Measurements from ENCODE around the gene ACE.

The ACE gene

GRCh38 chr17:63492940-63493339, 16.1 kb downstream of the ACE start:
- no peak for DNase-seq

DNA sequence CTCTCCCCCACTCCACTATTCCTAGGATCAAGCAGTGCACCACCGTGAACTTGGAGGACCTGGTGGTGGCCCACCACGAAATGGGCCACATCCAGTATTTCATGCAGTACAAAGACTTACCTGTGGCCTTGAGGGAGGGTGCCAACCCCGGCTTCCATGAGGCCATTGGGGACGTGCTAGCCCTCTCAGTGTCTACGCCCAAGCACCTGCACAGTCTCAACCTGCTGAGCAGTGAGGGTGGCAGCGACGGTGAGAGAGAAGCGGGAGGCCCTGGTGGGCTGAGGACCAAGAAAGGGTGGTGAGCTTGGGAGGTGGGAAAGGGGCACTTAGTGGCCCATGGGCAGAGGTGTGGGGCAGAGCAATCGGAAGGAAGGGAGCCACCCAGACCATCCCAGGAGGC, 16.6 kb downstream of the ACE start:
- DNase-seq: no peak

- no peak for DNase-seq
Observed at GRCh38 chr17:63494300-63494928, 17.6 kb downstream of the ACE start.

DNA sequence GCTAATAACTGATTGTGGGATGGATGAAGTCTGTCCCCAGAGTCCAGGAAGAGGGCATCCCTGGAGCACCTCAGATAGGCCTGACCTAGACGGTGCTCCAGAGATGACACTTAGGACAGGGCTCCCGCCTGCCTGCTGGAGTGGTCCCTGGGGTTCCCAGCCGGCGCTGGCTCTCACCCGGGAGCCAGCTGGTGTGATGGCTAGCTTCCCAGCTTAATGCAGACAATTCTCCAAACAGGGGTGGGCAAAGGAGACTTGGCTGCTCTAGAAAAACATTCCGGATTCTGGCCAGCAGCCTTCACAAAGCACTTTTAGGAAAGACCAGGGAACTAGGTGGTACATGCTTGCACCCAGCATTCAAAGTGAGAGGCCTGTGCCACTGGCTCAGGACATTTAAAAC, 18.6 kb downstream of the ACE start:
- no peak for DNase-seq

DNA sequence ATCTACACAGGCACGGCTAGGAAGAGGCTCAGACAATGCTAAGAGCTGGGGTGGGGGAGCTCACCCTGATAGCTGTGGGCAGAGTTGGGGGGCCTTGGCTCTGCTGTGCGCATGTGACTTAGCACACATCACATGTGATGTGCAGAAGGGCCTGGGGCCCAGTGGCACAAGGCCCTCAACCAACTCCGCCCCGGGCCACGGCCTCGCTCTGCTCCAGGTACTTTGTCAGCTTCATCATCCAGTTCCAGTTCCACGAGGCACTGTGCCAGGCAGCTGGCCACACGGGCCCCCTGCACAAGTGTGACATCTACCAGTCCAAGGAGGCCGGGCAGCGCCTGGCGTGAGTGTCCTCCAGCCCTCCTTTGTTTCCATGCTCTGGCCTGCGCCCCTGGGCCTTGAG, 19.3 kb downstream of the ACE start:
- no peak for DNase-seq

DNA sequence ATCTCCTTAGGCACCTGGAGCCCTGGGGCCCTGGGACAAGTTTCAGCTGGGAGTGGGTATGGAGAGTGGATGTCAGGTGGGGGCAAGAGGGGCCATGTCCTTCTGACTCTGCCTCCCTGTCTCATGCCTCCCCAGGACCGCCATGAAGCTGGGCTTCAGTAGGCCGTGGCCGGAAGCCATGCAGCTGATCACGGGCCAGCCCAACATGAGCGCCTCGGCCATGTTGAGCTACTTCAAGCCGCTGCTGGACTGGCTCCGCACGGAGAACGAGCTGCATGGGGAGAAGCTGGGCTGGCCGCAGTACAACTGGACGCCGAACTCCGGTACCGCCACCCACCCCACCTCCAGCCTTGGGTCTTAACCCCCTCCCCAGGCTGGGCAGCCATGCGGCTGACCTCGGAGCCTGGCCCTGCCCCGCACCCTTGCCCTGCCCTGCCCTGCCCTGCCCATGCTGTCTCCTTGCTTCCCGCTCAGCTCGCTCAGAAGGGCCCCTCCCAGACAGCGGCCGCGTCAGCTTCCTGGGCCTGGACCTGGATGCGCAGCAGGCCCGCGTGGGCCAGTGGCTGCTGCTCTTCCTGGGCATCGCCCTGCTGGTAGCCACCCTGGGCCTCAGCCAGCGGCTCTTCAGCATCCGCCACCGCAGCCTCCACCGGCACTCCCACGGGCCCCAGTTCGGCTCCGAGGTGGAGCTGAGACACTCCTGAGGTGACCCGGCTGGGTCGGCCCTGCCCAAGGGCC, 20.0 kb downstream of the ACE start:
- DNase-seq: no peak

- DNase-seq: no peak
Observed at GRCh38 chr17:63497708-63498483, 21.0 kb downstream of the ACE start.

- DNase-seq: no peak
Observed at GRCh38 chr17:63498626-63499195, 21.9 kb downstream of the ACE start.

DNA sequence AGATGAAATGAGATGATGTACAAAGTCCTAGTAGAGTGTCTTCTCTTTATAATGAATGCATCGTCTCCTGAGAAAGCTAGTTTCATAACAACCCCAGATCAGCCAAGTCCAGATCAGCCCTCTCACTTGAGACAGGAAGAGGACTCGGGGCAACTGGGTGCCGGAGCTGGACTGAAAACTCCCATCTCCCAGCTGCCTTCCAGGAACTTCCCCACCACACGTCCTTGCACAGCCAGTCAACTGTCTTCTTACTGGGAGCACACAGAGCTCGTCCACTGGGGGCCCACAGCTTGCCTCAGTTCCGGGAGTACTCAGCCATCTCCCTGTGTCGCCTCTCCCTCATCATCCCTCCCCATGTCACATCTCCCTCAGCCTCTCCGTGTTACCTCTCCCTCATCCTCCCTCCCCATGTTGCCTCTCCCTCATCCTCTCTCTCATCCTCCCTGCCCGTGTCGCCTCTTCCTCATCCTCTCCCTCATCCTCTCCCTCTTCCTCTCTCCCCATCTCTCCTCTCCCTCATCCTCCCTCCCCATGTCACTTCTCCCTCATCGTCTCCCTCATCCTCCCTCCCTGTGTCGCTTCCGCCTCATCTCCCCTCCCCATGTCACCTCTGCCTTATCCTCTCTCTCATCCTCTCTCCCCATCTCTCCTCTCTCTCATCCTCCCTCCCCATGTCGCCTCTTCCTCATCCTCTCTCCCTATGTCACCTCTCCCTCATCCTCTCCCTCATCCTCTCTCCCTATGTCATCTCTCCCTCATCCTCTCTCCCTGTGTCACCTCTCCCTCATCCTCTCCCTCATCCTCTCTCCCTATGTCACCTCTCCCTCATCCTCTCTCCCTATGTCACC, 23.9 kb downstream of the ACE start:
- no peak for DNase-seq

- no peak for DNase-seq
Observed at GRCh38 chr17:63503341-63503705, 26.5 kb downstream of the ACE start.

- DNase-seq: no peak
Observed at GRCh38 chr17:63504261-63504660, 27.4 kb downstream of the ACE start.

DNA sequence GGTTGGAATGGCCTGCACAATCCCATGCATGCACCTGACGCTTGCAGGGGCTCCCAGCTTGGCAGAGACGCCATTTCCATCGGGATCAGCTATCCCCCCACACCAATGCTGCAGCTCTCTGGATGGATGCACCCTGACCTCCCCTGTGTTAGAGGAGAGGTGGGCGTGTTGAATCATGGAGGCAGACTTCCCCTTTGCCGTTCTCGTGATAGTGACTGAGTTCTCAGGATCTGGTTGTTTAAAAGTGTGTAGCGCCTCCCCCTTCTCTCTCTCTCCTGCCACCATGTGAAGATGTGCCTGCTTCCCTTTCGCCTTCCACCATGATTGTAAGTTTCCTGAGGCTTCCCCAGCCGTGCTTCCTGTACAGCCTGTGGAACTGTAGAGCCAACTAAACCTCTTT, 28.5 kb downstream of the ACE start:
- DNase-seq: no peak

- DNase-seq: no peak
Observed at GRCh38 chr17:63506627-63507026, 29.8 kb downstream of the ACE start.

DNA sequence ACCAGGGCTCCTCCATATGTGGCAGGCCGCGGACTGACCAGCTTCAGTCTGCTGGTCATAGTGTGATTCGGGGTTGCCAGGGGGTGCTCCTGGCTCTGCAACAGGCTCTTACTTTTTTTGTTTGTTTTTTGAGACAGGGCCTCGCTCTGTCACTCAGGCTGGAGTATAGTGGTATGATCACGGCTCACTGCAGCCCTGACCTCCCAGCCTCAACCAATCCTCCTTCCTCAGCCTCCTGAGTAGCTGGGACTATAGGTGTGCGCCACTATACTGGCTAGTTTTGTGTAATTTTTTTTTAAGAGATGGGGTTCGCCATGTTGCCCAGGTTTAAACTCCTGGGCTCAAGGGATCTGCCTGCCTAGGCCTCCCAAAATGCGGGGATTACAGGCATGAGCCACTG, 34.5 kb downstream of the ACE start:
- no peak for DNase-seq

DNA sequence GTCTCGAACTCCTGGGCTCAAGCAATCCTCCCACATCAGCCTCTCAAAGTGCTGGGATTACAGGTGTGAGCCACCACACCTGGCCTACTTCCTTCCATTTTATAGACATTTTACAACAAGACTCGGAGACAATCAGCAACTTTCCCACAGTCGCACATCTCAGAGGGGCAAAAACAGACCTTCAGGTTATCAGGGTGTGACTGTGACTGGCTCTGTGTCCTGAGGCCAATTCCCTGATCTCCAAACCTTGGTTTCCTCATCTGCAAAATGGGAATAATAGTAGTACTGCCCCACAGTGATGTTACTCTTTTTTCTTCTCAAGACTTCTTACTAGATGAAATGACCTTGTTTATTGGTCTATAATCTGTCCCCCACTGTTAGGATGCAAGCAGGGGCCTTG, 35.5 kb downstream of the ACE start:
- DNase-seq: no peak

- no peak for DNase-seq
Observed at GRCh38 chr17:63512896-63513644, 36.2 kb downstream of the ACE start.

GRCh38 chr17:63514477-63514876, 37.6 kb downstream of the ACE start:
- no peak for DNase-seq

- DNase-seq: no peak
Observed at GRCh38 chr17:63514974-63515373, 38.1 kb downstream of the ACE start.

DNA sequence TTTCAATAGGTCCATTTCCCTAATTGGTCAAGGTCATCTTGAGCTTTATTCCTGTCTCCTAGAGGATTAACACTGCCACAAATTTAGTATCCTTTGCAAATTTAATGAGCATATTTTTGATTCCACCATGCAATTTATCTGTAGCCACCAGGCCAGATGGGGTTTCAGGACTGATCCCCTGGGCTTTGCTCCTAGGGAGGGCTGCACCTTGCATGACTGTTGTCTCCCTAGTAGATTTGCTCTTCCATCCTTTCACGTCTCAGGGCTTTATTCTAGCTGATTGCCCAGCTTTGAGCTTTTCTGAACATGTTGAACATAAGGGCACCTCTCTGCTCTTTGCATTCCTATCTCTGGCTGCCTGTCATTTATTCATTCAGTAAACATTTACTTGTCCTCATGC, 38.6 kb downstream of the ACE start:
- no peak for DNase-seq

- DNase-seq: no peak
Observed at GRCh38 chr17:63516910-63517824, 40.3 kb downstream of the ACE start.
